Keratinocyte (primary cell): ENCODE results near the gene NEGR1. TPM values are rescaled to one million over a fixed set of nuclear protein-coding genes. Genes with fewer than 3 reads are reported as not detected.

Experiments
- DNase-seq: peaks from one replicate; pipeline ENCODE4 v3.0.0-alpha.2; 2011; ENCODE audit warnings: low read depth, missing footprints, low spot score
- FAIRE-seq: peaks from 2 replicates; lab custom pipeline; 2011; peaks lifted over from hg19 to GRCh38; lab: Jason Lieb, UNC
- H2AFZ ChIP-seq: 2 replicates; pipeline ENCODE4 v1.6.0; 2012; ENCODE audit warnings: low read length, control low read depth, inconsistent platforms; ENCODE audit not compliant: control insufficient read depth
- H3K27ac ChIP-seq: 2 replicates; pipeline ENCODE4 v1.5.1; 2011; ENCODE audit warnings: low read length; ENCODE audit not compliant: control insufficient read depth, insufficient read depth
- H3K27me3 ChIP-seq: 3 replicates; pipeline ENCODE4 v1.6.0; 2011; ENCODE audit warnings: low read length; ENCODE audit not compliant: control insufficient read depth, insufficient read depth; ENCODE audit errors: extremely low read depth
- H3K36me3 ChIP-seq, 2 experiments: 2 replicates in 1 of 2; 3 replicates in 1 of 2; pipeline ENCODE4 v1.5.1; 2011; ENCODE audit warnings: low read length in 2 of 2, mild to moderate bottlenecking in 1 of 2; ENCODE audit not compliant: control insufficient read depth in 2 of 2, insufficient read depth in 2 of 2; ENCODE audit errors: extremely low read depth in 1 of 2
- H3K4me1 ChIP-seq: 3 replicates; pipeline ENCODE4 v1.5.1; 2011; ENCODE audit warnings: low read length; ENCODE audit not compliant: control insufficient read depth, insufficient read depth; ENCODE audit errors: extremely low read depth
- H3K4me2 ChIP-seq: 3 replicates; pipeline ENCODE4 v1.6.0; 2011; ENCODE audit warnings: low read depth, low read length; ENCODE audit not compliant: control insufficient read depth, insufficient read depth; ENCODE audit errors: extremely low read depth
- H3K4me3 ChIP-seq, 3 experiments: fragments of 200-600 bp in 1 of 3; sonication (generic) in 1 of 3; 2 replicates in 2 of 3; 3 replicates in 1 of 3; pipeline ENCODE4 v1.5.1; 2011 to 2016; ENCODE audit warnings: low read length in 3 of 3, mild to moderate bottlenecking in 3 of 3, control low read depth in 2 of 3, inconsistent platforms in 1 of 3, low read depth in 1 of 3, mixed read lengths in 1 of 3, mixed run types in 1 of 3, moderate library complexity in 1 of 3; ENCODE audit not compliant: control insufficient read depth in 2 of 3, insufficient read depth in 2 of 3; ENCODE audit errors: extremely low read depth in 1 of 3
- H3K79me2 ChIP-seq: 2 replicates; pipeline ENCODE4 v1.6.0; 2012; ENCODE audit warnings: low read length; ENCODE audit not compliant: control insufficient read depth, insufficient read depth
- H3K9ac ChIP-seq: 3 replicates; pipeline ENCODE4 v1.6.0; 2011; ENCODE audit warnings: low read length; ENCODE audit not compliant: control insufficient read depth, insufficient read depth; ENCODE audit errors: extremely low read depth
- H3K9me1 ChIP-seq: 3 replicates; pipeline ENCODE4 v1.6.0; 2011; ENCODE audit warnings: low read length; ENCODE audit not compliant: control insufficient read depth, insufficient read depth; ENCODE audit errors: extremely low read depth
- H3K9me3 ChIP-seq: 2 replicates; pipeline ENCODE4 v1.5.1; 2012; ENCODE audit warnings: low read depth, low read length; ENCODE audit not compliant: control insufficient read depth
- H4K20me1 ChIP-seq: 3 replicates; pipeline ENCODE4 v1.6.0; 2011; ENCODE audit warnings: low read length; ENCODE audit not compliant: control insufficient read depth, insufficient read depth; ENCODE audit errors: extremely low read depth
- EZH2 ChIP-seq: IDR thresholded peaks from one replicate; pipeline ENCODE4 v1.6.1; 2012; ENCODE audit warnings: inconsistent platforms, mild to moderate bottlenecking, low read length, moderate library complexity
- dilution Hi-C: fragments of 300-500 bp; cut with MboI; formaldehyde crosslinking; loops from one replicate; pipeline ENCODE4 v1.7.0; 2020; ENCODE audit warnings: low sequenced_read_pairs; ENCODE audit not compliant: extremely low pct_ligation_motif_present
- polyA plus RNA-seq, 5 experiments: library from polyadenylated mRNA; depleted of rRNA in 3 of 5; stranded (reverse) in 3 of 5; stranded (forward) in 1 of 5; unstranded in 1 of 5; fragments of >200 nt; gene quantifications; 1 replicate in 1 of 5; 2 replicates in 3 of 5; 3 replicates in 1 of 5; pipeline versions ENCODE4 v1.2.1 to v1.2.3, GENCODE V29; 2011 to 2012; ENCODE audit warnings: missing spikeins in 2 of 5, low read depth in 1 of 5, low replicate concordance in 1 of 5
- TF ChIP-seq, protein P1 (sequence below), 3 experiments: IDR thresholded peaks in 1 of 3; conservative IDR thresholded peaks in 1 of 3; optimal IDR thresholded peaks in 1 of 3; 2 replicates in 2 of 3; 3 replicates in 1 of 3; pipeline versions ENCODE3 to v1.5.1; 2011; ENCODE audit warnings: low read length in 3 of 3, mild to moderate bottlenecking in 3 of 3, moderate library complexity in 2 of 3, control low read depth in 1 of 3, inconsistent platforms in 1 of 3; ENCODE audit not compliant: insufficient read depth in 2 of 3; ENCODE audit errors: extremely low read depth in 1 of 3

The NEGR1 gene
- polyA plus RNA-seq, 1 donor (not counting 4 experiments of a cell fraction or from before 2014, with no cell fraction given) = 1.6 TPM

DNA sequence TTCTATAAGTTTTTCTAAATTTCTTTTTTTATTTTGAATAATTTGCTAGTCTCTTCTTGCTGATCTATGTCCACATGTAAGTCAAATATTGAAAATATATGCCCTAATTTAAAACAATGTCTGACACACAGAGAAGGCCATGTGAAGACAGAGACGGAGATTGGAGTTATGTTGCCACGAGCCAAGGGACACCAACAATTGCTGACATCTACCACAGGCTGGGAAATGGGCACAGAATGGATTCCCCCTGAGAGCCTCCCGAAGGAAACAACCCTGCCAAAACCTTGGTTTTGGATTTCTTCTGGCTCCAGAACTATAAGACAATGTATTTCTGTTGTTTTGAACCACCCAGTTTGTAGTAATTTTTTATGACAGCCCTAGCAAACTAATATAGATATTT lies 716.5 kb downstream of the NEGR1 start:
- Histone ChIP-seq H3K4me3 (no peak overlapping the region), H3K4me1 (peaks cover 9% of the 10 kb centered on the region), H4K20me1 (no peaks in the 10 kb centered on the region), H3K9ac (no peak overlapping the region), H3K4me2 (no peak overlapping the region), H2AFZ (no peak overlapping the region), H3K9me3 (no peaks in the 10 kb centered on the region), H3K9me1 (no peaks in the 10 kb centered on the region), H3K27ac (no peak overlapping the region), H3K27me3 (no peaks in the 10 kb centered on the region), H3K36me3 (no peaks in the 10 kb centered on the region), H3K79me2 (no peaks in the 10 kb centered on the region)
- DNase-seq (no peak), FAIRE-seq (no peak)
- no peak for TF ChIP-seq EZH2
- TF ChIP-seq, protein P1, sequence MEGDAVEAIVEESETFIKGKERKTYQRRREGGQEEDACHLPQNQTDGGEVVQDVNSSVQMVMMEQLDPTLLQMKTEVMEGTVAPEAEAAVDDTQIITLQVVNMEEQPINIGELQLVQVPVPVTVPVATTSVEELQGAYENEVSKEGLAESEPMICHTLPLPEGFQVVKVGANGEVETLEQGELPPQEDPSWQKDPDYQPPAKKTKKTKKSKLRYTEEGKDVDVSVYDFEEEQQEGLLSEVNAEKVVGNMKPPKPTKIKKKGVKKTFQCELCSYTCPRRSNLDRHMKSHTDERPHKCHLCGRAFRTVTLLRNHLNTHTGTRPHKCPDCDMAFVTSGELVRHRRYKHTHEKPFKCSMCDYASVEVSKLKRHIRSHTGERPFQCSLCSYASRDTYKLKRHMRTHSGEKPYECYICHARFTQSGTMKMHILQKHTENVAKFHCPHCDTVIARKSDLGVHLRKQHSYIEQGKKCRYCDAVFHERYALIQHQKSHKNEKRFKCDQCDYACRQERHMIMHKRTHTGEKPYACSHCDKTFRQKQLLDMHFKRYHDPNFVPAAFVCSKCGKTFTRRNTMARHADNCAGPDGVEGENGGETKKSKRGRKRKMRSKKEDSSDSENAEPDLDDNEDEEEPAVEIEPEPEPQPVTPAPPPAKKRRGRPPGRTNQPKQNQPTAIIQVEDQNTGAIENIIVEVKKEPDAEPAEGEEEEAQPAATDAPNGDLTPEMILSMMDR (optimal IDR thresholded peaks at IDR 0.05 in 1 of 3, IDR thresholded peaks at IDR 0.05 in 1 of 3, conservative IDR thresholded peaks at IDR 0.05 in 1 of 3; ENCODE audit: extremely low read depth in 1 of 3, insufficient read depth in 2 of 3, low read length in 3 of 3) = no peak
- dilution Hi-C loops = no loop called here

DNA sequence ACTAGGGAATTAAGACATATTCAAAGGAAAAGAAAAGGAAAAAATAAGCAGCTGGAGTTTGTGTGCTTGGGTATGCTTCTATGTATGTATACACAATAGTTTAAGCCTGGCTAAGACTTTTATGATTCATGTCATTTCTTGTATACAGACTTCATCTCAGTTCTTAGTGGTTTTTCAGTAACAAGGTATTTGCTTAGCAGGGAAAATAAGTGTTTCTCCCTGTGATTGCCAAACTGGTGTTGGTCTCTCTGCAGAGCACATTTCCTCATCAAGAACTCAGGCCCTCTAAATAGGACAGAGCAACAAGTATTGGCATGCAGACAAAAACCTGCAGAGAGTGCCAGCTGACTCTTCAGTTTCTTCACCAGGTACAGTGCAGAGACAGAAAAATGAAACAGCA lies 717.1 kb downstream of the NEGR1 start:
- H3K27ac ChIP-seq = no peak overlapping the region
- H3K36me3 ChIP-seq = no peaks in the 10 kb centered on the region
- H3K4me3 ChIP-seq = no peak overlapping the region
- H3K27me3 ChIP-seq = no peaks in the 10 kb centered on the region
- no peak overlapping the region for H3K9ac ChIP-seq
- FAIRE-seq (no peak), DNase-seq (no peak)
- H4K20me1 ChIP-seq = no peaks in the 10 kb centered on the region
- H3K9me1 ChIP-seq = no peaks in the 10 kb centered on the region
- peaks cover 9% of the 10 kb centered on the region for H3K4me1 ChIP-seq
- no peaks in the 10 kb centered on the region for H3K9me3 ChIP-seq
- dilution Hi-C loops = no loop called here
- no peak overlapping the region for H3K4me2 ChIP-seq
- no peaks in the 10 kb centered on the region for H3K79me2 ChIP-seq
- TF ChIP-seq, protein P1 (optimal IDR thresholded peaks at IDR 0.05 in 1 of 3, IDR thresholded peaks at IDR 0.05 in 1 of 3, conservative IDR thresholded peaks at IDR 0.05 in 1 of 3; ENCODE audit: extremely low read depth in 1 of 3, insufficient read depth in 2 of 3, low read length in 3 of 3) = no peak
- no peak for TF ChIP-seq EZH2
- no peak overlapping the region for H2AFZ ChIP-seq
